Muscle layer of colon (tissue), 2 donors: ENCODE measurements around the gene ATP6V1G2.
A peak's percentile ranks its signal among the peaks of the same experiment; 100 is the strongest.
"Not testable (repeated sequence)": the region's sequence is repeated elsewhere in the genome, so short reads cannot be mapped to it uniquely, and the experiment has no call there.

ENCODE experiments used
- H3K27ac ChIP-seq: one replicate; pipeline ENCODE4 v1.7.0; 2013; ENCODE audit warnings: low read depth, mild to moderate bottlenecking, low read length, moderate library complexity
- H3K27me3 ChIP-seq, 2 donors: one replicate each; pipeline ENCODE4 v1.7.0; 2013; ENCODE audit warnings: low read length in 2 of 2, mild to moderate bottlenecking in 2 of 2; ENCODE audit not compliant: insufficient read depth in 2 of 2, control insufficient read depth in 1 of 2
- H3K36me3 ChIP-seq: one replicate; pipeline ENCODE4 v1.7.0; 2013; ENCODE audit warnings: mild to moderate bottlenecking, low read length; ENCODE audit not compliant: insufficient read depth
- H3K4me1 ChIP-seq: one replicate; pipeline ENCODE4 v1.7.0; 2013; ENCODE audit warnings: mild to moderate bottlenecking, low read length; ENCODE audit not compliant: insufficient read depth
- H3K4me3 ChIP-seq, 2 donors: one replicate each; pipeline ENCODE4 v1.7.0; 2013; ENCODE audit warnings: low read length in 2 of 2, low read depth in 1 of 2, mild to moderate bottlenecking in 1 of 2, moderate library complexity in 1 of 2
- H3K9ac ChIP-seq: one replicate; pipeline ENCODE4 v1.7.0; 2013; ENCODE audit warnings: low read length
- H3K9me3 ChIP-seq: one replicate; pipeline ENCODE4 v1.7.0; 2013; ENCODE audit warnings: mild to moderate bottlenecking, low read length
- donor health status: abdominal sarcoma.
- donor health status: Adenocarcinoma of cecum.

Gene ATP6V1G2

GRCh38 chr6:31546339-31546957 lies at the start of gene ATP6V1G2:
TSS of gene ATP6V1G2 (minus strand) at chr6:31546608. CDS start at chr6:31546559, 49 bp downstream.
- Histone ChIP-seq H3K4me1 (peaks cover 28% of the 10 kb centered on the region), H3K27ac (peak within 1 kb of the TSS; percentile 86), H3K27me3 (no peaks in the 10 kb centered on the region), H3K4me3 (peak within 1 kb of the TSS; percentile 47 to 74), H3K36me3 (no peaks in the 10 kb centered on the region), H3K9me3 (no peaks in the 10 kb centered on the region), H3K9ac (peak within 1 kb of the TSS; percentile 77)

GRCh38 chr6:31592396-31592771 lies 46.0 kb upstream of the ATP6V1G2 start:
- H3K9ac ChIP-seq: no peak overlapping the region
- no peaks in the 10 kb centered on the region for H3K36me3 ChIP-seq
- H3K4me1 ChIP-seq: no peaks in the 10 kb centered on the region
- H3K9me3 ChIP-seq: no peaks in the 10 kb centered on the region
- H3K4me3 ChIP-seq: no peak overlapping the region
- no peaks in the 10 kb centered on the region for H3K27me3 ChIP-seq
- no peak overlapping the region for H3K27ac ChIP-seq

GRCh38 chr6:31590691-31591090 lies 44.3 kb upstream of the ATP6V1G2 start:
- not testable (repeated sequence) for H3K4me1 ChIP-seq, H3K27ac ChIP-seq, H3K9ac ChIP-seq, H3K27me3 ChIP-seq, H3K36me3 ChIP-seq, H3K4me3 ChIP-seq, H3K9me3 ChIP-seq

GRCh38 chr6:31588871-31589650 lies 42.7 kb upstream of the ATP6V1G2 start:
- Histone ChIP-seq H3K9me3 (no peaks in the 10 kb centered on the region), H3K9ac (no peak overlapping the region), H3K4me3 (no peak overlapping the region), H3K27ac (no peak overlapping the region), H3K27me3 (no peaks in the 10 kb centered on the region), H3K4me1 (no peaks in the 10 kb centered on the region), H3K36me3 (no peaks in the 10 kb centered on the region)

GRCh38 chr6:31587791-31588777 lies 41.7 kb upstream of the ATP6V1G2 start:
- Histone ChIP-seq H3K27ac (no peak overlapping the region), H3K27me3 (no peaks in the 10 kb centered on the region), H3K4me3 (no peak overlapping the region), H3K4me1 (no peaks in the 10 kb centered on the region), H3K36me3 (no peaks in the 10 kb centered on the region), H3K9ac (no peak overlapping the region), H3K9me3 (no peaks in the 10 kb centered on the region)

- Histone ChIP-seq H3K9ac (no peak overlapping the region), H3K27ac (no peak overlapping the region), H3K36me3 (no peaks in the 10 kb centered on the region), H3K4me1 (peaks cover 4% of the 10 kb centered on the region), H3K4me3 (no peak overlapping the region), H3K27me3 (no peaks in the 10 kb centered on the region), H3K9me3 (no peaks in the 10 kb centered on the region)
Observed at GRCh38 chr6:31586599-31587281, 40.3 kb upstream of the ATP6V1G2 start.

GRCh38 chr6:31586008-31586407 lies 39.6 kb upstream of the ATP6V1G2 start, which contains the start of gene LST1:
TSS of gene LST1 (plus strand) at chr6:31586277. CDS start at chr6:31587300, 1,023 bp downstream.
- H3K4me1 ChIP-seq: peaks cover 6% of the 10 kb centered on the region
- no peak within 1 kb of the TSS for H3K4me3 ChIP-seq
- H3K36me3 ChIP-seq: no peaks in the 10 kb centered on the region
- no peak within 1 kb of the TSS for H3K27ac ChIP-seq
- no peak within 1 kb of the TSS for H3K9ac ChIP-seq
- H3K9me3 ChIP-seq: no peaks in the 10 kb centered on the region
- no peaks in the 10 kb centered on the region for H3K27me3 ChIP-seq

GRCh38 chr6:31585491-31585890 lies 39.1 kb upstream of the ATP6V1G2 start:
- Histone ChIP-seq H3K9me3 (no peaks in the 10 kb centered on the region), H3K4me1 (peaks cover 8% of the 10 kb centered on the region), H3K9ac (no peak overlapping the region), H3K36me3 (no peaks in the 10 kb centered on the region), H3K27me3 (no peaks in the 10 kb centered on the region), H3K4me3 (no peak overlapping the region), H3K27ac (no peak overlapping the region)

GRCh38 chr6:31582230-31582643 lies 35.8 kb upstream of the ATP6V1G2 start, which contains the start of gene LTB:
TSS of gene LTB (minus strand) at chr6:31582424. CDS start at chr6:31582417, 7 bp downstream.
- peaks cover 11% of the 10 kb centered on the region for H3K4me1 ChIP-seq
- no peaks in the 10 kb centered on the region for H3K9me3 ChIP-seq
- H3K27me3 ChIP-seq: no peaks in the 10 kb centered on the region

GRCh38 chr6:31581434-31582229 lies 35.2 kb upstream of the ATP6V1G2 start:
- peak overlapping the region; percentile 87 for H3K27ac ChIP-seq
- no peaks in the 10 kb centered on the region for H3K27me3 ChIP-seq
- peaks cover 11% of the 10 kb centered on the region for H3K4me1 ChIP-seq
- H3K9me3 ChIP-seq: no peaks in the 10 kb centered on the region
- H3K4me3 ChIP-seq: peak overlapping the region; percentile 91 to 97
- no peaks in the 10 kb centered on the region for H3K36me3 ChIP-seq
- peak overlapping the region; percentile 87 for H3K9ac ChIP-seq

More at GRCh38 chr6:31582230-31582643, 35.8 kb upstream of the ATP6V1G2 start, which contains the start of gene LTB:
- no peaks in the 10 kb centered on the region for H3K36me3 ChIP-seq
- H3K27ac ChIP-seq: peak within 1 kb of the TSS; percentile 87
- peak within 1 kb of the TSS; percentile 87 for H3K9ac ChIP-seq
- H3K4me3 ChIP-seq: peak within 1 kb of the TSS; percentile 91 to 97
